Measurements from ENCODE around the gene STAG1.
"Not testable (repeated sequence)": the region's sequence is repeated elsewhere in the genome, so short reads cannot be mapped to it uniquely, and the experiment has no call there.

STAG1 gene

DNA sequence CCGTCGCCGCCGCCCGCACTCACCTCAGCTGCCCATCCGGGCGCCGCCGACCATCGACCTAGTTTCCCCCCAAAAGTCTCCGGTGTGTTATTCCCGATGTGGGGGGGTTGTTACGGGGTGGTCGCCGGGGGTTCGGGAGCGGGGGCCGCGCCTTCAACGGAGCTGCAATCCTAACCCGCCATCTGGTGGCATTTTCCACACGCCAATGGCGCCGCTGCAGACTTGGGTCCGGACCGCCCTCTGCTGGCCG lies at the start of gene STAG1:
Gene STAG1 (minus strand): TSS at position 207 of the 250 bp plus-strand sequence. CDS start 121,480 bp downstream, outside the sequence.
- no peak for DNase-seq (ENCODE audit: low read depth)

DNA sequence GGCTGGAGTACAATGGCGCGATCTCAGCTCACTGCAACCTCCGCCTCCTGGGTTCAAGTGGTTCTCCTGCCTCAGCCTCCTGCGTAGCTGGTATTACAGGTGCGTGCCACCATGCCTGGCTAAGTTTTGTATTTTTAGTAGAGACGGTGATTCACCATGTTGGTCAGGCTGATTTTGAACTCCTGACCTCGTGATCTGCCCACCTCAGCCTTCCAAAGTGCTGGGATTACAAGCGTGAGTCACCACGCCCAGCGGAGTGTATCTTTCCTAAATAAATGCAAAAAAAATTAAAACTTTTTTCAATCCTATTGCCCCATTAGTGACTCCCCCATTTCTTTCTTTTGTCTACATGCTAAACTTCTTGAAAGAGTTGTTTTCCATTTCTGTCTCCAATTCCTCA lies 49.0 kb upstream of the STAG1 start:
- not testable (repeated sequence) for DNase-seq (ENCODE audit: low read depth)

DNA sequence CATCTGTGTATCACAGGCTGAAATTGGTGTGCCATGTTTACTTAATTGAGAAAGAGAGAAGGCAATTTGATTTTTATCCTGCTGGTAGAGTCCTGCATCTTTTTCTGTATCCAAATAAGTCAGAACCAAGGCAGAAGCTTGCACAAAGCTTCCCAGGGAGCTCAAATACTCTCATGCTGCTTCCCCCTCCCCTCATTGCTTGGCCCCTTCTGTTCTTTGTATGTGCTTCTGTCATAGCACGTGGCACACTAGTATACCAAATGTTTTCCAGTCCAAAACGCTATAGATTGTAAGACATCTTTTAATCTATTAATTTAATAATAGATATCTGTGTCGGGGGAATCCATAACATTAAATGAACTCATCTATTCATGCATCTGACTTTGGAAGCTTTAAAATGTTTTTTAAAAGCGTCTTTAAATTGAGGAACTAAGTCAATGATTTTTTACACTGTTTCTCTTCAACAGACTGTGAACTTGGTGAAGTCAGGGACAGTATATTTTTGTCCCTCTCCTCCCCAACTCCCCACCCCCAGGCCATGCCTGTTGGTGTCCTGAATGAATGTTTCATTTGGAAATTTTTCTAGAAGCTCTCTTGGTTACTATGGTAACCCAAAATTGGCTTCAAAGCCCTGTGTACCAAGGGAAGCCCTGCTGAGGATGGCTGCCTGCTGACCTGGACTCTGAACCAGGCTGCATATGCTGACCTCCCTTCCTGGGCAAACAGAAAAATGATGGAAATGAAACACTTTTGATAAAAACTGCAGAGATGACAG lies 40.6 kb upstream of the STAG1 start:
- no peak for DNase-seq (ENCODE audit: low read depth)

- no peak for DNase-seq (ENCODE audit: low read depth)
Observed at GRCh38 chr3:136790786-136791185, 38.6 kb upstream of the STAG1 start.

DNA sequence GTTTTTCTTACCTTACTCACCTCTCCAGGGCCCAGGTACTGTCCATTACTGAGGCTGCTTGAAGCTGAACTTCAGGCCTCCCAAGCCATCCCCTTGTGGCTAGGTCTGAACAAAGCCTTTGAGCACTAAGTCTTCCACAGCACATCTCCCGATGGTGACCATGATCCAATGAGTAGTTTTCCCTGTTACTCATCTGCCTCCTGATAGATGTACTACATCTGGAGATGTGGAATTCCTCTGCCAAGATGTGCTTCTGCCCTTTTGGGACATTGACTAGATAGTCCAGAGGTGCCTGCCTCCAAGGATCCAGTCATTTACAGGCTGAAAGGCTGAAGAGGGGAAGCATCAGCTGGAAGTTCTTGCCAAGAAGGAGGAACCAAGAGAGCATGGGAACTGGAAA lies 37.8 kb upstream of the STAG1 start:
- no peak for DNase-seq (ENCODE audit: low read depth)

- no peak for DNase-seq (ENCODE audit: low read depth)
Observed at GRCh38 chr3:136788154-136788553, 36.0 kb upstream of the STAG1 start.

DNA sequence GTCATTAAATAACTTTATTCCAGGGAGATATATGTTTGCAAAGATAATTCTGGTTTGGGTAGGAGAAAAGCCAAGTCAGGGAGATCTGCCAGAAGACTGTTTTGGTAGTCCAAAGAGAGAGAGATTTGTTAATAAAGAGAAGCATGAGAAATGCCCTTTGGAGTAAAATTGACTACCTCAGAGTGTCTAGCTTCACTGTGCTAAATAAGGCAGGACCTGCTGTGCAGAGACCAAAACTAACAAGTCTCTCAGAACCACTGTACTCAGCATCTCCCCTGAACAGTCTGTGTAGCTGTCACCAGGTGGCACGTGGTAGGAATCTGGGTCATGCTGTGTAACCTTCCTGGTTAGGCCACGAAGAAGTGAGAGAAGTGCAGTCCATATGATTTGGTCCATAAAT lies 35.2 kb upstream of the STAG1 start:
- no peak for DNase-seq (ENCODE audit: low read depth)

- DNase-seq (ENCODE audit: low read depth): no peak
Observed at GRCh38 chr3:136783708-136784191, 31.6 kb upstream of the STAG1 start.

DNA sequence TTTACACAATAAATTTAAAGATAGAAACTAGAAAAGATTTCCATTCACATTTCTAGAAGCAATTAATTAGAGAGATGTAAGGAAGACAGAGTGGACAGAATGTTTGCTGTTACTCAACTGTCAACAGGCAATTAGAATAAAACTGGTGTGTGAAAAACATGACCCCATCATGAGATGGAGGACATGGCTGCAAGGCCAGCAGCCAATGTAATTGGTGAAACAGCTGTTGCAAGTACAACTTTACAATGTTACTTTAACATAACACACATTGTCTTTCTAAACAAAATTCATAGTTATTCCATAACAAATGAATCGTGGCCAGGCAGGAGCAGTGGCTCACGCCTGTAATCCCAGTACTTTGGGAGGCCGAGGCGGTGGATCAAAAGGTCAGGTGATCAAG lies 28.6 kb upstream of the STAG1 start:
- DNase-seq (ENCODE audit: low read depth): no peak

GRCh38 chr3:136778865-136779264 lies 26.7 kb upstream of the STAG1 start:
- no peak for DNase-seq (ENCODE audit: low read depth)

- no peak for DNase-seq (ENCODE audit: low read depth)
Observed at GRCh38 chr3:136772709-136773108, 20.5 kb upstream of the STAG1 start.

GRCh38 chr3:136758160-136759102 lies 6.3 kb upstream of the STAG1 start:
- not testable (repeated sequence) for DNase-seq (ENCODE audit: low read depth)

GRCh38 chr3:136755192-136755591 lies 3.0 kb upstream of the STAG1 start:
- no peak for DNase-seq (ENCODE audit: low read depth)

- DNase-seq (ENCODE audit: low read depth): no peak
Observed at GRCh38 chr3:136753326-136753939, 1.3 kb upstream of the STAG1 start.

GRCh38 chr3:136752422-136753325 lies 496 bp upstream of the STAG1 start:
- DNase-seq (ENCODE audit: low read depth): peak; percentile 95

- DNase-seq (ENCODE audit: low read depth): peak; percentile 31
Observed at GRCh38 chr3:136751316-136752171, 634 bp downstream of the STAG1 start.

DNA sequence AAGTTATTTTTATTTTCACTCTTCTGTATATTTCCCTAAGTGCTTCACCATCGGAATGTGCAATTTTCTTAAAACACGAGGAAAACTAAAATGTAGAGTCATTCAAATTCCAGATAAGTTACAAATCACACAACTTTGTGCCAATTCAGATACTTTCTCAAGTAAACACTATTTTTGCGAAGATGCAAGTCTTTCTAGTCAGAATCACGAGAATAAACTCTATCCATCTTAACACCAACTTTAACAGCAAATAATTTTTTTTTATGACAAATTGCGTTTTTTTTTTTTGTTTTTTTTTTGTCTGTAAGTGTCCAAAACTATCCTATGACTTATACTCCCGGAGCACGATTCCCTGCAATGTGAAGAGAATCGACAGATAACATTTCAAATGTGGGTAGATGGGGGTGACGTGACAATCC lies 1.3 kb downstream of the STAG1 start:
- DNase-seq (ENCODE audit: low read depth): no peak

DNA sequence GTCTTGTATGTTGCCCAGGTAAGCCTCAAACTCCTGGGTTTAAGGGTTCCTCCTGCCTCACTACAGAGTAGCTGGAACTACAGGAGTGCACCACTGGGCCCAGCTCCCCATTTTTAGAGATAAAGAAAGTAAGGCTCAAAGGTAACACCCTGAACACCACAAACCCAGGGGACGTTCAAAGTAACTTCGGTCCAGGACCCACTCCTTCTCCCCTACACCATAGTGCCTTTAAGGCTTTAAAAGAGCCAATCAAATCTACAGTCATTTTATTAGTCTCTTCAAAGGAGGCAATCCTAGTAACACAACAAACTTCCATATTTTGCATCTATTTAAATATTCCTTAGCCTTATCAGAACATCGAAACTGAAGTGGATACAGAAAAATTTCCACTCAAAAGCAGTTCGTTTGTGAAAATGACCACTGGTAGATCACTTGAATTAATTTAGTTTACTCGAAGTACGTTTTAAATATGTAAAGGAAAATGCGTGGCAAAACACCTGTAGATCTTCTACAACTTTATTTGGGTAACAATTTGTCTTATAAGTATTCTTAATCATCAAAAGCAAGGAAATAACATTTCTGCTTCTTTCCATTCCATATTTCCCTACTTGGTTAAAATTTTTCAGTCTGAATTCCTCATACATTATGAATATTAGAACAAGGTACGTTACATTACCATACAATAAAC lies 1.8 kb downstream of the STAG1 start:
- no peak for DNase-seq (ENCODE audit: low read depth)

GRCh38 chr3:136749602-136750001 lies 2.6 kb downstream of the STAG1 start:
- DNase-seq (ENCODE audit: low read depth): not testable (repeated sequence)

- DNase-seq (ENCODE audit: low read depth): no peak
Observed at GRCh38 chr3:136749091-136749490, 3.1 kb downstream of the STAG1 start.

Measured in stimulated activated CD8-positive, alpha-beta memory T cell treated with anti-CD3 and anti-CD28 coated beads, Interleukin-15, amount 100 ng/mL, for 24 hours (primary cell).